GM18499 (cell line): ENCODE data around the gene GABRP.
"Not testable (repeated sequence)": the region's sequence is repeated elsewhere in the genome, so short reads cannot be mapped to it uniquely, and the experiment has no call there.

Source experiments
- ATAC-seq: cut with Tn5 transposase; IDR thresholded peaks from one replicate; pipeline ENCODE4 v1.9.1; 2021; ENCODE audit warnings: moderate number of reproducible peaks; ENCODE audit not compliant: insufficient read depth, unreplicated experiment

Gene GABRP

GRCh38 chr5:170754508-170754907, 29.0 kb upstream of the GABRP start:
- not testable (repeated sequence) for ATAC-seq

GRCh38 chr5:170755679-170756456, 27.7 kb upstream of the GABRP start:
- no peak for ATAC-seq

GRCh38 chr5:170756691-170757090, 26.8 kb upstream of the GABRP start:
- ATAC-seq: no peak

GRCh38 chr5:170757182-170757601, 26.3 kb upstream of the GABRP start:
- ATAC-seq: no peak

- ATAC-seq: no peak
These were observed 25.9 kb upstream of the GABRP start for GRCh38 chr5:170757669-170758068.

- no peak for ATAC-seq
These were observed 25.0 kb upstream of the GABRP start for GRCh38 chr5:170758481-170758880.

- no peak for ATAC-seq
These were observed 23.4 kb upstream of the GABRP start for GRCh38 chr5:170760113-170760512.

- ATAC-seq: no peak
These were observed 22.3 kb upstream of the GABRP start for GRCh38 chr5:170761048-170761707.

- no peak for ATAC-seq
These were observed 21.8 kb upstream of the GABRP start for GRCh38 chr5:170761708-170762066.

- ATAC-seq: not testable (repeated sequence)
These were observed 21.2 kb upstream of the GABRP start for GRCh38 chr5:170762298-170762697.

- ATAC-seq: not testable (repeated sequence)
These were observed 17.7 kb upstream of the GABRP start for GRCh38 chr5:170765868-170766267.

- ATAC-seq: no peak
These were observed 14.3 kb upstream of the GABRP start for GRCh38 chr5:170769246-170769645.

- no peak for ATAC-seq
These were observed 13.6 kb upstream of the GABRP start for GRCh38 chr5:170769898-170770416.

GRCh38 chr5:170771496-170771895, 12.0 kb upstream of the GABRP start:
- ATAC-seq: no peak

- ATAC-seq: no peak
These were observed 10.2 kb upstream of the GABRP start for GRCh38 chr5:170773024-170773985.

GRCh38 chr5:170774831-170775230, 8.7 kb upstream of the GABRP start:
- no peak for ATAC-seq

GRCh38 chr5:170781946-170782345, 1.6 kb upstream of the GABRP start:
- ATAC-seq: no peak

- no peak for ATAC-seq
These were observed 1.1 kb upstream of the GABRP start for GRCh38 chr5:170782438-170782837.

- ATAC-seq: no peak
These were observed 1.9 kb downstream of the GABRP start for GRCh38 chr5:170785416-170785815.

- no peak for ATAC-seq
These were observed 3.7 kb downstream of the GABRP start for GRCh38 chr5:170787216-170787615.
